Neural cell (in vitro differentiated cells): Measurements from ENCODE around the gene RAB3IP. TPM values are rescaled to one million over a fixed set of nuclear protein-coding genes. Genes with fewer than 3 reads are reported as not detected.

Experiments
- H2AFZ ChIP-seq: fragments of 200-600, 300-800 bp; sonication (generic), shearing (Covaris generic); 2 replicates; pipeline ENCODE4 v1.6.0; 2014; ENCODE audit warnings: low read depth, mild to moderate bottlenecking, antibody characterized with exemption, low read length, moderate library complexity
- H3F3A ChIP-seq: fragments of 200-600 bp; shearing (Covaris generic); 2 replicates; pipeline ENCODE4 v1.6.1; 2016; ENCODE audit warnings: mild to moderate bottlenecking, moderate library complexity, mixed read lengths, antibody characterized with exemption, low read length; ENCODE audit not compliant: insufficient read depth, poor library complexity, severe bottlenecking
- H3K27ac ChIP-seq: fragments of 200-600, 300-800 bp; sonication (generic), shearing (Covaris generic); 2 replicates; pipeline ENCODE4 v1.5.1; 2014; ENCODE audit warnings: mild to moderate bottlenecking, low read length, moderate library complexity
- H3K27me3 ChIP-seq: fragments of 300-800, 200-600 bp; sonication (generic), shearing (Covaris generic); 2 replicates; pipeline ENCODE4 v1.6.0; 2014; ENCODE audit warnings: mild to moderate bottlenecking, low read depth, low read length, moderate library complexity; ENCODE audit not compliant: insufficient read depth
- H3K36me3 ChIP-seq: fragments of 300-800, 200-600 bp; sonication (generic), shearing (Covaris generic); 2 replicates; pipeline ENCODE4 v1.5.1; 2014; ENCODE audit warnings: mild to moderate bottlenecking, antibody characterized with exemption, low read length, moderate library complexity; ENCODE audit not compliant: insufficient read depth
- H3K4me2 ChIP-seq: fragments of 300-800, 200-600 bp; sonication (generic), shearing (Covaris generic); 2 replicates; pipeline ENCODE4 v1.6.0; 2014; ENCODE audit warnings: mild to moderate bottlenecking, low read length
- H3K4me3 ChIP-seq: fragments of 300-800, 200-600 bp; sonication (generic), shearing (Covaris generic); 2 replicates; pipeline ENCODE4 v1.5.1; 2014; ENCODE audit warnings: mild to moderate bottlenecking, low read length, moderate library complexity
- H3K79me2 ChIP-seq: fragments of 200-600 bp; shearing (Covaris generic); replicated peaks from 2 replicates; pipeline ENCODE4 v1.6.0; 2014; ENCODE audit warnings: mild to moderate bottlenecking, low read length, moderate library complexity; ENCODE audit not compliant: insufficient read depth
- H3K9ac ChIP-seq: fragments of 300-800, 200-600 bp; sonication (generic), shearing (Covaris generic); 2 replicates; pipeline ENCODE4 v1.6.1; 2016; ENCODE audit warnings: mild to moderate bottlenecking, low read length, mixed read lengths
- H3K9me2 ChIP-seq: fragments of 200-600 bp; shearing (Covaris generic); 2 replicates; pipeline ENCODE4 v1.6.1; 2016; ENCODE audit warnings: mild to moderate bottlenecking, low read length, mixed read lengths; ENCODE audit not compliant: insufficient read depth
- H3K9me3 ChIP-seq: fragments of 200-600, 300-800 bp; sonication (generic), shearing (Covaris generic); 2 replicates; pipeline ENCODE4 v1.6.1; 2016; ENCODE audit warnings: mild to moderate bottlenecking, mixed run types, low read length, moderate library complexity, mixed read lengths
- H4K20me1 ChIP-seq: fragments of 200-600 bp; shearing (Covaris generic); 2 replicates; pipeline ENCODE4 v1.6.1; 2016; ENCODE audit warnings: mild to moderate bottlenecking, mixed run types; ENCODE audit not compliant: insufficient read depth
- CTCF ChIP-seq: fragments of 450-650 bp; IDR thresholded peaks from 2 replicates; pipeline ENCODE4 v1.5.1; 2014; ENCODE audit warnings: antibody characterized with exemption, mild to moderate bottlenecking, moderate library complexity; ENCODE audit not compliant: poor library complexity, severe bottlenecking
- EP300 ChIP-seq: fragments of 450-650 bp; conservative IDR thresholded peaks from 2 replicates; pipeline ENCODE4 v1.6.1; 2014; ENCODE audit warnings: antibody characterized with exemption, mild to moderate bottlenecking, moderate library complexity; ENCODE audit not compliant: poor library complexity, severe bottlenecking
- EZH2 ChIP-seq: fragments of 200-600, 300-800 bp; shearing (Covaris generic), sonication (generic); IDR thresholded peaks from 2 replicates; pipeline ENCODE4 v1.6.1; 2014; ENCODE audit warnings: antibody characterized with exemption, low read length, borderline replicate concordance, mild to moderate bottlenecking; ENCODE audit not compliant: insufficient read depth, poor library complexity, severe bottlenecking
- MXI1 ChIP-seq: fragments of 450-650 bp; conservative IDR thresholded peaks from 2 replicates; pipeline ENCODE4 v1.6.1; 2014; ENCODE audit warnings: antibody characterized with exemption, mild to moderate bottlenecking; ENCODE audit not compliant: poor library complexity, severe bottlenecking
- POLR2AphosphoS5 ChIP-seq: IDR thresholded peaks from 2 replicates; pipeline ENCODE4 v1.6.1; 2012
- RAD21 ChIP-seq: fragments of 450-650 bp; conservative IDR thresholded peaks from 2 replicates; pipeline ENCODE4 v1.6.1; 2014; ENCODE audit warnings: antibody characterized with exemption, mild to moderate bottlenecking, moderate library complexity
- REST ChIP-seq: IDR thresholded peaks from 2 replicates; pipeline ENCODE4 v1.6.1; 2012; ENCODE audit warnings: borderline replicate concordance
- SMC3 ChIP-seq: fragments of 450-650 bp; conservative IDR thresholded peaks from 2 replicates; pipeline ENCODE4 v1.6.1; 2014; ENCODE audit warnings: antibody characterized with exemption, mild to moderate bottlenecking, moderate library complexity; ENCODE audit not compliant: poor library complexity
- TAF1 ChIP-seq: IDR thresholded peaks from 2 replicates; pipeline ENCODE4 v1.6.1; 2012; ENCODE audit warnings: low read depth
- polyA plus RNA-seq: library from polyadenylated mRNA; depleted of rRNA; stranded (reverse); fragments of >200 nt; gene quantifications from 2 replicates; pipeline ENCODE4 v1.2.3, GENCODE V29; 2014

RAB3IP gene
- polyA plus RNA-seq, 1 donor from 2014 or later = 24.6 TPM

GRCh38 chr12:69810870-69811498 lies 72.3 kb downstream of the RAB3IP start:
- Histone ChIP-seq H3F3A (no peaks in the 10 kb centered on the region), H3K27ac (no peak overlapping the region), H3K79me2 (no peaks in the 10 kb centered on the region), H3K9me2 (no peaks in the 10 kb centered on the region), H4K20me1 (no peaks in the 10 kb centered on the region), H3K9ac (no peak overlapping the region), H3K36me3 (no peaks in the 10 kb centered on the region), H3K4me3 (no peak overlapping the region), H3K4me2 (no peak overlapping the region), H2AFZ (no peak overlapping the region), H3K27me3 (no peaks in the 10 kb centered on the region), H3K9me3 (peaks cover 3% of the 10 kb centered on the region)
- TF ChIP-seq TAF1 = no peak
- no peak for TF ChIP-seq REST
- TF ChIP-seq MXI1 = no peak
- no peak for TF ChIP-seq POLR2AphosphoS5
- no peak for TF ChIP-seq EZH2
- TF ChIP-seq EP300 = no peak
- TF ChIP-seq CTCF = no peak
- no peak for TF ChIP-seq RAD21
- TF ChIP-seq SMC3 = no peak

- no peak overlapping the region for H3K4me3 ChIP-seq
- H4K20me1 ChIP-seq = no peaks in the 10 kb centered on the region
- H3K27ac ChIP-seq = no peak overlapping the region
- H3K4me2 ChIP-seq = no peak overlapping the region
- no peaks in the 10 kb centered on the region for H3K27me3 ChIP-seq
- H3K79me2 ChIP-seq = no peaks in the 10 kb centered on the region
- H3K9me3 ChIP-seq = no peaks in the 10 kb centered on the region
- H3F3A ChIP-seq = no peaks in the 10 kb centered on the region
- H3K36me3 ChIP-seq = no peaks in the 10 kb centered on the region
- H3K9me2 ChIP-seq = no peaks in the 10 kb centered on the region
- H3K9ac ChIP-seq = no peak overlapping the region
- no peak for TF ChIP-seq TAF1
- no peak for TF ChIP-seq EP300
- TF ChIP-seq SMC3 = no peak
- TF ChIP-seq RAD21 = no peak
- no peak for TF ChIP-seq MXI1
- TF ChIP-seq CTCF = no peak
- TF ChIP-seq POLR2AphosphoS5 = no peak
- H2AFZ ChIP-seq = no peak overlapping the region
Measured at GRCh38 chr12:69816082-69816481, 77.4 kb downstream of the RAB3IP start.
